ENCODE data around the gene DCAF11. TPM values are rescaled to one million over a fixed set of nuclear protein-coding genes. Genes with fewer than 3 reads are reported as not detected.
A peak's percentile ranks its signal among the peaks of the same experiment; 100 is the strongest.
"Not testable (repeated sequence)": the region's sequence is repeated elsewhere in the genome, so short reads cannot be mapped to it uniquely, and the experiment has no call there.

DCAF11 gene
- total RNA-seq, 3 donors from 2014 or later: 45.7 to 57.6 (median 50.7) TPM

GRCh38 chr14:24098229-24098926 lies 16.2 kb upstream of the DCAF11 start:
- ATAC-seq (no peak), DNase-seq (no peak)
- peaks cover 32% of the 10 kb centered on the region for H3K36me3 Mint-ChIP-seq (ENCODE audit: insufficient read depth)
- no peak overlapping the region for H3K4me3 Mint-ChIP-seq
- H3K9me3 Mint-ChIP-seq: no peaks in the 10 kb centered on the region
- H3K27me3 Mint-ChIP-seq (ENCODE audit: low read depth): no peaks in the 10 kb centered on the region
- peaks cover 19% of the 10 kb centered on the region for H3K4me1 Mint-ChIP-seq (ENCODE audit: low read depth)

GRCh38 chr14:24098927-24099813 lies 15.4 kb upstream of the DCAF11 start:
- ATAC-seq: no peak
- Mint-ChIP-seq H3K9me3 (no peaks in the 10 kb centered on the region), H3K27me3 (ENCODE audit: low read depth) (no peaks in the 10 kb centered on the region), H3K4me3 (no peak overlapping the region), H3K36me3 (ENCODE audit: insufficient read depth) (peaks cover 39% of the 10 kb centered on the region), H3K4me1 (ENCODE audit: low read depth) (peaks cover 15% of the 10 kb centered on the region)
- DNase-seq: no peak

- Mint-ChIP-seq H3K4me1 (ENCODE audit: low read depth) (peaks cover 12% of the 10 kb centered on the region), H3K27me3 (ENCODE audit: low read depth) (no peaks in the 10 kb centered on the region), H3K4me3 (no peak overlapping the region), H3K9me3 (no peaks in the 10 kb centered on the region), H3K36me3 (ENCODE audit: insufficient read depth) (peaks cover 44% of the 10 kb centered on the region)
- DNase-seq (no peak), ATAC-seq (no peak)
These were observed 14.2 kb upstream of the DCAF11 start for GRCh38 chr14:24100197-24100981.

- Mint-ChIP-seq H3K27me3 (ENCODE audit: low read depth) (no peaks in the 10 kb centered on the region), H3K36me3 (ENCODE audit: insufficient read depth) (peaks cover 41% of the 10 kb centered on the region), H3K9me3 (no peaks in the 10 kb centered on the region), H3K4me1 (ENCODE audit: low read depth) (peaks cover 7% of the 10 kb centered on the region), H3K4me3 (no peak overlapping the region)
- DNase-seq (no peak), ATAC-seq (no peak)
These were observed 13.5 kb upstream of the DCAF11 start for GRCh38 chr14:24100982-24101494.

- ATAC-seq: no peak
- no peak for DNase-seq
- Mint-ChIP-seq H3K4me1 (ENCODE audit: low read depth) (peaks cover under 1% of the 10 kb centered on the region), H3K9me3 (no peaks in the 10 kb centered on the region), H3K27me3 (ENCODE audit: low read depth) (no peaks in the 10 kb centered on the region), H3K4me3 (no peak overlapping the region), H3K36me3 (ENCODE audit: insufficient read depth) (peaks cover 34% of the 10 kb centered on the region)
These were observed 12.1 kb upstream of the DCAF11 start for GRCh38 chr14:24102357-24103048.

- Mint-ChIP-seq H3K27me3 (ENCODE audit: low read depth) (no peaks in the 10 kb centered on the region), H3K9me3 (no peaks in the 10 kb centered on the region), H3K4me3 (no peak overlapping the region), H3K36me3 (ENCODE audit: insufficient read depth) (peaks cover 34% of the 10 kb centered on the region), H3K4me1 (ENCODE audit: low read depth) (peaks cover 4% of the 10 kb centered on the region)
- ATAC-seq (no peak), DNase-seq (no peak)
These were observed 11.1 kb upstream of the DCAF11 start for GRCh38 chr14:24103451-24103850.

- not testable (repeated sequence) for H3K4me3 Mint-ChIP-seq; H3K27me3 Mint-ChIP-seq (ENCODE audit: low read depth); ATAC-seq; DNase-seq; H3K9me3 Mint-ChIP-seq
- H3K36me3 Mint-ChIP-seq (ENCODE audit: insufficient read depth): peaks cover 28% of the 10 kb centered on the region
- H3K4me1 Mint-ChIP-seq (ENCODE audit: low read depth): peaks cover 17% of the 10 kb centered on the region
These were observed 8.9 kb upstream of the DCAF11 start for GRCh38 chr14:24105609-24106239.

- Mint-ChIP-seq H3K9me3 (no peaks in the 10 kb centered on the region), H3K36me3 (ENCODE audit: insufficient read depth) (peaks cover 25% of the 10 kb centered on the region), H3K4me1 (ENCODE audit: low read depth) (peaks cover 17% of the 10 kb centered on the region), H3K4me3 (no peak overlapping the region), H3K27me3 (ENCODE audit: low read depth) (no peaks in the 10 kb centered on the region)
- ATAC-seq (no peak), DNase-seq (no peak)
These were observed 7.8 kb upstream of the DCAF11 start for GRCh38 chr14:24106672-24107271.

- no peak for DNase-seq
- Mint-ChIP-seq H3K36me3 (ENCODE audit: insufficient read depth) (peaks cover 12% of the 10 kb centered on the region), H3K9me3 (no peaks in the 10 kb centered on the region), H3K4me3 (peak overlapping the region; percentile 52), H3K27me3 (ENCODE audit: low read depth) (no peaks in the 10 kb centered on the region), H3K4me1 (ENCODE audit: low read depth) (peaks cover 17% of the 10 kb centered on the region)
- no peak for ATAC-seq
These were observed 6.2 kb upstream of the DCAF11 start for GRCh38 chr14:24108336-24108874.

GRCh38 chr14:24110060-24110459 lies 4.5 kb upstream of the DCAF11 start:
- peaks cover 18% of the 10 kb centered on the region for H3K4me1 Mint-ChIP-seq (ENCODE audit: low read depth)
- no peaks in the 10 kb centered on the region for H3K9me3 Mint-ChIP-seq
- H3K4me3 Mint-ChIP-seq: no peak overlapping the region
- DNase-seq: no peak
- ATAC-seq: no peak
- no peaks in the 10 kb centered on the region for H3K36me3 Mint-ChIP-seq (ENCODE audit: insufficient read depth)
- H3K27me3 Mint-ChIP-seq (ENCODE audit: low read depth): no peaks in the 10 kb centered on the region

GRCh38 chr14:24110523-24110922 lies 4.1 kb upstream of the DCAF11 start:
- Mint-ChIP-seq H3K4me1 (ENCODE audit: low read depth) (peaks cover 23% of the 10 kb centered on the region), H3K9me3 (no peaks in the 10 kb centered on the region), H3K36me3 (ENCODE audit: insufficient read depth) (no peaks in the 10 kb centered on the region), H3K4me3 (no peak overlapping the region), H3K27me3 (ENCODE audit: low read depth) (no peaks in the 10 kb centered on the region)
- DNase-seq (no peak), ATAC-seq (no peak)

- Mint-ChIP-seq H3K4me3 (peak overlapping the region; percentile 93), H3K36me3 (ENCODE audit: insufficient read depth) (peaks cover 17% of the 10 kb centered on the region), H3K4me1 (ENCODE audit: low read depth) (peaks cover 36% of the 10 kb centered on the region), H3K27me3 (ENCODE audit: low read depth) (no peaks in the 10 kb centered on the region), H3K9me3 (no peaks in the 10 kb centered on the region)
- DNase-seq: no peak
- ATAC-seq: no peak
These were observed 1.2 kb upstream of the DCAF11 start for GRCh38 chr14:24113379-24113800.

Measured in activated T-cell treated with anti-CD3 and anti-CD28 coated beads, Interleukin-2, amount 50 U/mL, for 4 hours (primary cell).